ENCODE data around the gene CREB3L4.
A peak's percentile ranks its signal among the peaks of the same experiment; 100 is the strongest.

The CREB3L4 gene

DNA sequence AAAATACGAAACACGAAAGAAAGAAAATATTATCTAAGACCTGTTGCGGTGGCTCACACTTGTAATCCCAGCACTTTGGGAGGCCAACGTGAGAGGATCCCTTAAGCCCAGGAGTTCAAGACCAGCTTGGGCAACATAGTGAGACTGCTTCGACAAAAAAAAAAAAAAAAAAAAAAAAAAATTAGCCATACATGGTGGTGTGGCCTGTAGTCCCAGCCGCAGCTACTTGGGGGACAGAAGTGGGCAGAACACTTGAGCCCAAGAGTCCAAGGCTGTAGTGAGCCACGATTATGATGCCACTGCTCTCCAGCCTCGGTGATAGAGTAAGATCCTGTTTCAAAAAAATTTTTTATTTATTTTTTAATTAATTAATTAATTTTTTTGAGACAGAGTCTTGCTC is 19.9 kb downstream of the CREB3L4 start:
- H3K27ac ChIP-seq (ENCODE audit: low read length): peak overlapping the region; percentile 65
- peaks cover 19% of the 10 kb centered on the region for H3K79me2 ChIP-seq (ENCODE audit: low read length)
- H2AFZ ChIP-seq (ENCODE audit: low read depth, low read length): peak overlapping the region; percentile 46; the same call in 1 of the 2 replicates

DNA sequence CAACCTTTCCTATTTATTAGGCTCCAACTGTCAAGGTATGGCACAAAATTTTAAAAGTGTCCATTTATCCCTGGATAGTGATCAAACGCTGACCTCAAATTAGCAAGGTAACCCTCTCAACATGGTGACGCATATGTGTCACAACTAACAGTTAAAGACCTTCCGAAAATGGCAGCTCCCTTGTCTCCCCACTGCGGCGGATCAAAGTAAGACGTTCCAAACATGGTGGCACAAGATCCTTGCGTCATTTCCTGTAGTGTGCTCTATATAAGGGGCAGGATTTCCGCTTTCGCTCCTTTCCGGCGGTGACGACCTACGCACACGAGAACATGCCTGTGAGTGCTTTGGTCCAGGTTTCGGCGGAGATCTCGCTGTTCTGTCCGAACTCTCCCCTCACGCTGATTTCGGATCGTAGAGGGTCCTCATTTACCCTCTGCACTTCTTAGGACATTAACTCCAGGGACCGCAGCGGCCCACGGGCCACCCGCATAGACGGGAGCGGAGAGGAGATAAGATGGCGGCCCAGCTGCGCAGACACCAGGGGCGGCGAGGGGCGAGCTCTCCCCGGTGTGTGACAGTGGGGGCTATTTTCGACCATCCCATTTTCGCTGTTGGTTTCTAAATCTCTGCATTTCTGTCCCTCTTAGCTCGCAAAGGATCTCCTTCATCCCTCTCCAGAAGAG is 22.9 kb downstream of the CREB3L4 start, which contains the start of gene RPS27:
Gene RPS27, plus strand, starts transcription at position 295 of the 683 bp plus-strand sequence. Its CDS starts 35 bp downstream, at position 330.
- Histone ChIP-seq H3K9me3 (ENCODE audit: insufficient read depth, low read length) (no peaks in the 10 kb centered on the region), H3K4me2 (ENCODE audit: low read length) (peak within 1 kb of the TSS; percentile 91), H3K79me2 (ENCODE audit: low read length) (peaks cover 22% of the 10 kb centered on the region), H2AFZ (ENCODE audit: low read depth, low read length) (peak within 1 kb of the TSS; percentile 69), H3K4me1 (ENCODE audit: low read length) (peaks cover 28% of the 10 kb centered on the region), H3K36me3 (replicated peaks; ENCODE audit: low read depth, low read length) (peaks cover 45% of the 10 kb centered on the region), H3K27ac (ENCODE audit: low read length) (peak within 1 kb of the TSS; percentile 64), H4K20me1 (ENCODE audit: insufficient read depth, low read length) (0 out of 2 replicates have a peak, but pooled peaks cover 8% of the 10 kb centered on the region), H3K9ac (ENCODE audit: low read length) (peak within 1 kb of the TSS; percentile 86), H3K27me3 (ENCODE audit: low read depth, low read length) (no peaks in the 10 kb centered on the region), H3K4me3 (ENCODE audit: low read length) (peak within 1 kb of the TSS; percentile 80)
- no peak for TF ChIP-seq CTCF (IDR thresholded peaks at IDR 0.05; ENCODE audit: low read depth, low read length)
- no peak for TF ChIP-seq EZH2phosphoT487 (IDR thresholded peaks at IDR 0.05; ENCODE audit: low read depth)

More for the DNA sequence above, 19.9 kb downstream of the CREB3L4 start:
- Histone ChIP-seq H3K4me2 (ENCODE audit: low read length) (peak overlapping the region; percentile 78), H3K27me3 (ENCODE audit: low read depth, low read length) (no peaks in the 10 kb centered on the region), H3K9ac (ENCODE audit: low read length) (peak overlapping the region; percentile 65; the same call in 1 of the 2 replicates), H3K4me3 (ENCODE audit: low read length) (peak overlapping the region; percentile 73), H4K20me1 (ENCODE audit: insufficient read depth, low read length) (0 out of 2 replicates have a peak, but pooled peaks cover 1% of the 10 kb centered on the region), H3K36me3 (replicated peaks; ENCODE audit: low read depth, low read length) (peaks cover 17% of the 10 kb centered on the region), H3K4me1 (ENCODE audit: low read length) (peaks cover 40% of the 10 kb centered on the region), H3K9me3 (ENCODE audit: insufficient read depth, low read length) (no peaks in the 10 kb centered on the region)
- TF ChIP-seq CTCF (IDR thresholded peaks at IDR 0.05; ENCODE audit: low read depth, low read length) (no peak), EZH2phosphoT487 (IDR thresholded peaks at IDR 0.05; ENCODE audit: low read depth) (no peak)

GRCh38 chr1:153991151-153991630 is 23.5 kb downstream of the CREB3L4 start:
- peak overlapping the region; percentile 64 for H3K27ac ChIP-seq (ENCODE audit: low read length)
- peaks cover 49% of the 10 kb centered on the region for H3K36me3 ChIP-seq (replicated peaks; ENCODE audit: low read depth, low read length)
- H4K20me1 ChIP-seq (ENCODE audit: insufficient read depth, low read length): 0 out of 2 replicates have a peak, but pooled peaks cover 8% of the 10 kb centered on the region
- TF ChIP-seq CTCF (IDR thresholded peaks at IDR 0.05; ENCODE audit: low read depth, low read length) (no peak), EZH2phosphoT487 (IDR thresholded peaks at IDR 0.05; ENCODE audit: low read depth) (no peak)
- peaks cover 22% of the 10 kb centered on the region for H3K79me2 ChIP-seq (ENCODE audit: low read length)
- peaks cover 23% of the 10 kb centered on the region for H3K4me1 ChIP-seq (ENCODE audit: low read length)
- peak overlapping the region; percentile 91 for H3K4me2 ChIP-seq (ENCODE audit: low read length)
- H2AFZ ChIP-seq (ENCODE audit: low read depth, low read length): no peak overlapping the region
- peak overlapping the region; percentile 86 for H3K9ac ChIP-seq (ENCODE audit: low read length)
- H3K27me3 ChIP-seq (ENCODE audit: low read depth, low read length): no peaks in the 10 kb centered on the region
- peak overlapping the region; percentile 80 for H3K4me3 ChIP-seq (ENCODE audit: low read length)
- H3K9me3 ChIP-seq (ENCODE audit: insufficient read depth, low read length): no peaks in the 10 kb centered on the region

- peak overlapping the region; percentile 91 for H3K4me2 ChIP-seq (ENCODE audit: low read length)
- peaks cover 22% of the 10 kb centered on the region for H3K79me2 ChIP-seq (ENCODE audit: low read length)
- no peak for TF ChIP-seq EZH2phosphoT487 (IDR thresholded peaks at IDR 0.05; ENCODE audit: low read depth)
- H3K9me3 ChIP-seq (ENCODE audit: insufficient read depth, low read length): no peaks in the 10 kb centered on the region
- peak overlapping the region; percentile 64; the same call in 1 of the 2 replicates for H3K27ac ChIP-seq (ENCODE audit: low read length)
- H4K20me1 ChIP-seq (ENCODE audit: insufficient read depth, low read length): 0 out of 2 replicates have a peak, but pooled peaks cover 8% of the 10 kb centered on the region
- peaks cover 50% of the 10 kb centered on the region for H3K36me3 ChIP-seq (replicated peaks; ENCODE audit: low read depth, low read length)
- no peak overlapping the region for H2AFZ ChIP-seq (ENCODE audit: low read depth, low read length)
- H3K9ac ChIP-seq (ENCODE audit: low read length): peak overlapping the region; percentile 86
- peak overlapping the region; percentile 80 for H3K4me3 ChIP-seq (ENCODE audit: low read length)
- H3K4me1 ChIP-seq (ENCODE audit: low read length): peaks cover 19% of the 10 kb centered on the region
- H3K27me3 ChIP-seq (ENCODE audit: low read depth, low read length): no peaks in the 10 kb centered on the region
Measured at GRCh38 chr1:153991806-153992205, 24.1 kb downstream of the CREB3L4 start.

All from OCI-LY3 (cell line).